DOHH2 (cell line): ENCODE data around the gene MYO5C.

Experiments
- H3F3A ChIP-seq: fragments of 200-600 bp; sonication (generic), shearing (Covaris generic); 2 replicates; pipeline ENCODE4 v1.6.0; 2016; ENCODE audit warnings: antibody characterized with exemption, mild to moderate bottlenecking; ENCODE audit not compliant: control insufficient read depth, insufficient read depth
- H3K27ac ChIP-seq: fragments of 200-600 bp; sonication (generic); 2 replicates; pipeline ENCODE4 v1.5.1; 2014; ENCODE audit warnings: low read depth, mild to moderate bottlenecking, low read length, moderate library complexity
- H3K27me3 ChIP-seq: fragments of 200-600 bp; sonication (generic); 2 replicates; pipeline ENCODE4 v1.6.1; 2014; ENCODE audit warnings: mild to moderate bottlenecking, low read length, mixed read lengths; ENCODE audit not compliant: control insufficient read depth
- H3K36me3 ChIP-seq: fragments of 200-600 bp; sonication (generic); 2 replicates; pipeline ENCODE4 v1.6.1; 2014; ENCODE audit warnings: mild to moderate bottlenecking, low read length, moderate library complexity, mixed read lengths; ENCODE audit not compliant: control insufficient read depth
- H3K4me1 ChIP-seq: fragments of 200-600 bp; sonication (generic); 2 replicates; pipeline ENCODE4 v1.6.1; 2014; ENCODE audit warnings: mild to moderate bottlenecking, low read length, mixed read lengths; ENCODE audit not compliant: control insufficient read depth
- H3K4me2 ChIP-seq: fragments of 200-600 bp; sonication (generic); 2 replicates; pipeline ENCODE4 v1.6.0; 2014; ENCODE audit warnings: mild to moderate bottlenecking, low read length, moderate library complexity
- H3K4me3 ChIP-seq: fragments of 200-600 bp; sonication (generic); 2 replicates; pipeline ENCODE4 v1.5.1; 2014; ENCODE audit warnings: mild to moderate bottlenecking, low read length, mixed read lengths
- H3K79me2 ChIP-seq: fragments of 200-600 bp; sonication (generic); 2 replicates; pipeline ENCODE4 v1.6.1; 2014; ENCODE audit warnings: mild to moderate bottlenecking, low read length, mixed read lengths; ENCODE audit not compliant: control insufficient read depth
- H3K9me2 ChIP-seq: fragments of 200-600 bp; sonication (generic); replicated peaks from 2 replicates; pipeline ENCODE4 v1.6.1; 2014; ENCODE audit warnings: mild to moderate bottlenecking, low read length, mixed read lengths; ENCODE audit not compliant: control insufficient read depth
- H3K9me3 ChIP-seq: fragments of 200-600 bp; sonication (generic); 2 replicates; pipeline ENCODE4 v1.6.1; 2014; ENCODE audit warnings: antibody characterized with exemption, low read length, mixed read lengths; ENCODE audit not compliant: control insufficient read depth, insufficient read depth
- H4K20me1 ChIP-seq: fragments of 200-600 bp; sonication (generic); 2 replicates; pipeline ENCODE4 v1.6.0; 2014; ENCODE audit warnings: low read depth, mild to moderate bottlenecking, antibody characterized with exemption, low read length, moderate library complexity; ENCODE audit not compliant: control insufficient read depth, insufficient read depth
- CTCF ChIP-seq: fragments of 200-600 bp; sonication (generic); IDR thresholded peaks from one replicate; pipeline ENCODE4 v1.5.1; 2014; ENCODE audit warnings: antibody characterized with exemption, mild to moderate bottlenecking, low read depth, low read length; ENCODE audit not compliant: poor library complexity, severe bottlenecking
- EZH2phosphoT487 ChIP-seq: fragments of 200-600 bp; sonication (generic); IDR thresholded peaks from 2 replicates; pipeline ENCODE4 v1.6.1; 2017; ENCODE audit warnings: borderline replicate concordance, mild to moderate bottlenecking, antibody characterized with exemption, low read length, moderate library complexity, mixed read lengths

The MYO5C gene

GRCh38 chr15:52180196-52180835 is 115.3 kb downstream of the MYO5C start:
- Histone ChIP-seq H3F3A (peaks cover 14% of the 10 kb centered on the region), H3K4me1 (peaks cover 65% of the 10 kb centered on the region), H3K27ac (peak overlapping the region; percentile 87), H3K36me3 (peaks cover 15% of the 10 kb centered on the region), H3K4me3 (peak overlapping the region; percentile 85), H3K79me2 (peaks cover 41% of the 10 kb centered on the region), H3K27me3 (no peaks in the 10 kb centered on the region), H3K4me2 (peak overlapping the region; percentile 94), H3K9me3 (no peaks in the 10 kb centered on the region), H4K20me1 (peaks cover 15% of the 10 kb centered on the region; the same call in 1 of the 2 replicates), H3K9me2 (no peaks in the 10 kb centered on the region)
- no peak for TF ChIP-seq CTCF
- no peak for TF ChIP-seq EZH2phosphoT487

DNA sequence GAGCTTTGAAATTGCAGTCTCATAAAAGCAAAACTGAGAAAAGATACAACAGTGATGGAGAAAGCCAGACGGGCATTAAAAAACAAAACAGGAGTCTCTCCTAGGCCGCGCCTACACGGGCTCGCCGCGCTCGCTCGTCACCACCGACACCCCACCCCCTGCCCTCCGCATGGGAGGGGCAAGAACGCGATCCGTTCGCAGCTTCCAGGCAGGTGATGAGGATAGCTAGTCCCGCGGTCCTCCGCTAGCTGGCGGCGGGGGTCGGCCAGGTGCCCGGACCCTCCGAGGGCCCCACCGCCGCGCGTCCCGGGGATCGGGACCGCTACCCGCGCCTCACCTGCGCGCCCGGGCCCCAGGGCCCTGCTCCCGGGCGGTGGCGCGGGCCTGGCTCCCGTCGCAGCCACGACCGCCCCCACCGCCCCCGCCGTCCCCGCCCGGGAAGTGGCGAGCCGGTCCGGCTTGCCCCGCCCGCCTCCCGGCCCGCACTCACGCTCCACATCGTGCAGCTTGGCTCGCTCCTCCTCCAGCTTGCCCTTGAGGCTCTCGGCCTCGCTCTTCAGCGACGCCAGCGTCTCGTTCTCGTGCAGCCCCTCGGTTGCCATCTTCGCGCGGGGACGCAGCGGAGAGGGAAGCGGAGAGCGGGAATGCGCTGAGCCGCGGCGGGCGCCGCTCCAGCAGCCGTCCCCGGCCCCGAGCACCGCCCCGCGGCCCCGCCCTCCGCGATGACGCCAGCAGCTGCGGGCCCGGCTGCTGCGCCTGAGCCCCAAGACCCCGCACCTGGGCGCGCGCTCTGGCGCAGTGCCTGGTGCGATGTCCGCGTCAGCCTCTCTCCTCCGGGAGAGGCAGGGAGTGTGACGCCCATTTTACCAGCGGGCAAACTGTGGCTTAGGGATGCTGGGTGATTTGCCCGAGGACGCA is 116.1 kb downstream of the MYO5C start:
- peak overlapping the region; percentile 94 for H3K4me2 ChIP-seq
- peak overlapping the region; percentile 85 for H3K4me3 ChIP-seq
- peaks cover 65% of the 10 kb centered on the region for H3K4me1 ChIP-seq
- H3K27me3 ChIP-seq: no peaks in the 10 kb centered on the region
- peaks cover 49% of the 10 kb centered on the region for H3K79me2 ChIP-seq
- no peaks in the 10 kb centered on the region for H3K9me2 ChIP-seq
- H3K9me3 ChIP-seq: no peaks in the 10 kb centered on the region
- H3K36me3 ChIP-seq: peaks cover 15% of the 10 kb centered on the region
- peak overlapping the region; percentile 87 for H3K27ac ChIP-seq
- no peak for TF ChIP-seq CTCF
- no peak for TF ChIP-seq EZH2phosphoT487
- H4K20me1 ChIP-seq: peaks cover 15% of the 10 kb centered on the region; the same call in 1 of the 2 replicates
- peaks cover 14% of the 10 kb centered on the region for H3F3A ChIP-seq

GRCh38 chr15:52178765-52179164 is 116.8 kb downstream of the MYO5C start:
- Histone ChIP-seq H3F3A (peaks cover 14% of the 10 kb centered on the region), H3K9me3 (no peaks in the 10 kb centered on the region), H3K79me2 (peaks cover 56% of the 10 kb centered on the region), H3K36me3 (peaks cover 17% of the 10 kb centered on the region), H4K20me1 (peaks cover 15% of the 10 kb centered on the region; the same call in 1 of the 2 replicates), H3K27ac (peak overlapping the region; percentile 87), H3K9me2 (no peaks in the 10 kb centered on the region), H3K4me2 (peak overlapping the region; percentile 94), H3K27me3 (no peaks in the 10 kb centered on the region), H3K4me3 (peak overlapping the region; percentile 85), H3K4me1 (peaks cover 63% of the 10 kb centered on the region)
- TF ChIP-seq EZH2phosphoT487: no peak
- no peak for TF ChIP-seq CTCF
